ENCODE data around the gene TIMM13. TPM values are rescaled to one million over a fixed set of nuclear protein-coding genes. Genes with fewer than 3 reads are reported as not detected.
A peak's percentile ranks its signal among the peaks of the same experiment; 100 is the strongest.

TIMM13 gene
- total RNA-seq, 4 donors from 2014 or later, result 46.2 to 65.7 (median 53.8) TPM

DNA sequence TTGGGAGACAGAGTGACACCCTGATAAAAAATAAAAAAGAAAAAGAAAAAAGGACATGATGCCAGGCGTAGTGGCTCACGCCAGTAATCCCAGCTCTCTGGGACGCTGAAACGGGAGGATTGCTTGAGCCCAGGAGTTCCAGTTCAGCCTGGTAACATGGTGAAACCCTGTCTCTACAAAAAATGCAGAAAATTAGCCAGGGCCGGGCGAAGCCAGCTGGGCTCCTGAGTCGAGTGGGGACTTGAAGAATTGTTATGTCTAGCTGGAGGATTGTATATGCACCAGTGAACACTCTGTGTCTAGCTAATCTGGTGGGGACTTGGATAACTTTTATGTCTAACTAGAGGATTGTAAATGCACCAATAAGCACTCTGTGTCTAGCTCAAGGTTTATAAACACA lies 35.0 kb downstream of the TIMM13 start:
- intact Hi-C loops (cut with DNase I), result loop anchor here (10.0 kb wide), 2 partner anchors 108 to 238 kb away; partner anchors contain the start of genes AP3D1 and PEAK3
- no peaks in the 10 kb centered on the region for H3K9me3 ChIP-seq
- WGBS, 2 donors, result 52 to 64% methylated on average over 7 of the region's 7 CpGs
- no peaks in the 10 kb centered on the region for H3K36me3 ChIP-seq
- no peak overlapping the region for H3K4me3 ChIP-seq
- TF ChIP-seq POLR2A (IDR thresholded peaks at IDR 0.05), result no peak
- TF ChIP-seq, protein P1, sequence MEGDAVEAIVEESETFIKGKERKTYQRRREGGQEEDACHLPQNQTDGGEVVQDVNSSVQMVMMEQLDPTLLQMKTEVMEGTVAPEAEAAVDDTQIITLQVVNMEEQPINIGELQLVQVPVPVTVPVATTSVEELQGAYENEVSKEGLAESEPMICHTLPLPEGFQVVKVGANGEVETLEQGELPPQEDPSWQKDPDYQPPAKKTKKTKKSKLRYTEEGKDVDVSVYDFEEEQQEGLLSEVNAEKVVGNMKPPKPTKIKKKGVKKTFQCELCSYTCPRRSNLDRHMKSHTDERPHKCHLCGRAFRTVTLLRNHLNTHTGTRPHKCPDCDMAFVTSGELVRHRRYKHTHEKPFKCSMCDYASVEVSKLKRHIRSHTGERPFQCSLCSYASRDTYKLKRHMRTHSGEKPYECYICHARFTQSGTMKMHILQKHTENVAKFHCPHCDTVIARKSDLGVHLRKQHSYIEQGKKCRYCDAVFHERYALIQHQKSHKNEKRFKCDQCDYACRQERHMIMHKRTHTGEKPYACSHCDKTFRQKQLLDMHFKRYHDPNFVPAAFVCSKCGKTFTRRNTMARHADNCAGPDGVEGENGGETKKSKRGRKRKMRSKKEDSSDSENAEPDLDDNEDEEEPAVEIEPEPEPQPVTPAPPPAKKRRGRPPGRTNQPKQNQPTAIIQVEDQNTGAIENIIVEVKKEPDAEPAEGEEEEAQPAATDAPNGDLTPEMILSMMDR (IDR thresholded peaks at IDR 0.05), result no peak
- H3K27ac ChIP-seq, result no peak overlapping the region
- no peaks in the 10 kb centered on the region for H3K4me1 ChIP-seq
- H3K27me3 ChIP-seq, result peaks cover 0 to 45% (median 0%) of the 10 kb centered on the region in 4 donors
- no peak for DNase-seq

GRCh38 chr19:2391118-2391725 lies 36.2 kb downstream of the TIMM13 start:
- no peak overlapping the region for H3K4me3 ChIP-seq
- H3K27me3 ChIP-seq, result peaks cover 0 to 37% (median 0%) of the 10 kb centered on the region in 4 donors
- TF ChIP-seq, protein P1 (IDR thresholded peaks at IDR 0.05), result peak; percentile 46 to 84 (median 74)
- TF ChIP-seq POLR2A (IDR thresholded peaks at IDR 0.05), result no peak
- 4 to 10% methylated on average over 10 of the region's 10 CpGs for WGBS, 2 donors
- DNase-seq, result no peak
- no peaks in the 10 kb centered on the region for H3K9me3 ChIP-seq
- H3K27ac ChIP-seq, result no peak overlapping the region
- H3K36me3 ChIP-seq, result no peaks in the 10 kb centered on the region
- intact Hi-C loops (cut with DNase I), result loop anchor here (10.0 kb wide), 2 partner anchors 106 to 236 kb away; partner anchors contain the start of genes AP3D1 and PEAK3
- no peaks in the 10 kb centered on the region for H3K4me1 ChIP-seq

DNA sequence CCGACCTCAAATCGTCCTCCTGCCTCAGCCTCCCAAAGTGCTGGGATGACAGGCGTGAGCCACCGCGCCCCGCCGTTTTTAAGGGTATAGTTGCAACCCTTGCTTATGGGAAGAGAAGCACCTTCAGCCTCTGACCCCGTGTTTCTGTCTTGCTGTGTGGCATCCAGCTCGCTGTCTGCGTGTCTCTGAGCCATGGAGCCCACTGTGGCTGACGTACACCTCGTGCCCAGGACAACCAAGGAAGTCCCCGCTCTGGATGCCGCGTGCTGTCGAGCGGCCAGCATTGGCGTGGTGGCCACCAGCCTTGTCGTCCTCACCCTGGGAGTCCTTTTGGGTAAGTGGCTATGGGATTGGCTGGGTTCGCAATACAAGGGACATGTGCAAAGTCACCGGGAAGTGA lies 37.8 kb downstream of the TIMM13 start:
- TF ChIP-seq POLR2A (IDR thresholded peaks at IDR 0.05), result no peak
- TF ChIP-seq, protein P1 (IDR thresholded peaks at IDR 0.05), result no peak
- Histone ChIP-seq H3K36me3 (no peaks in the 10 kb centered on the region), H3K27ac (no peak overlapping the region), H3K9me3 (no peaks in the 10 kb centered on the region), H3K4me1 (peaks cover 0 to 11% (median 0%) of the 10 kb centered on the region in 3 donors), H3K27me3 (peaks cover 0 to 28% (median 0%) of the 10 kb centered on the region in 4 donors), H3K4me3 (no peak overlapping the region)
- intact Hi-C loops (cut with DNase I), result no loop called here
- no peak for DNase-seq
- WGBS, 2 donors, result 90% methylated on average over 14 of the region's 21 CpGs; no CpG with 5 or more reads in 1 of the 2 donors

DNA sequence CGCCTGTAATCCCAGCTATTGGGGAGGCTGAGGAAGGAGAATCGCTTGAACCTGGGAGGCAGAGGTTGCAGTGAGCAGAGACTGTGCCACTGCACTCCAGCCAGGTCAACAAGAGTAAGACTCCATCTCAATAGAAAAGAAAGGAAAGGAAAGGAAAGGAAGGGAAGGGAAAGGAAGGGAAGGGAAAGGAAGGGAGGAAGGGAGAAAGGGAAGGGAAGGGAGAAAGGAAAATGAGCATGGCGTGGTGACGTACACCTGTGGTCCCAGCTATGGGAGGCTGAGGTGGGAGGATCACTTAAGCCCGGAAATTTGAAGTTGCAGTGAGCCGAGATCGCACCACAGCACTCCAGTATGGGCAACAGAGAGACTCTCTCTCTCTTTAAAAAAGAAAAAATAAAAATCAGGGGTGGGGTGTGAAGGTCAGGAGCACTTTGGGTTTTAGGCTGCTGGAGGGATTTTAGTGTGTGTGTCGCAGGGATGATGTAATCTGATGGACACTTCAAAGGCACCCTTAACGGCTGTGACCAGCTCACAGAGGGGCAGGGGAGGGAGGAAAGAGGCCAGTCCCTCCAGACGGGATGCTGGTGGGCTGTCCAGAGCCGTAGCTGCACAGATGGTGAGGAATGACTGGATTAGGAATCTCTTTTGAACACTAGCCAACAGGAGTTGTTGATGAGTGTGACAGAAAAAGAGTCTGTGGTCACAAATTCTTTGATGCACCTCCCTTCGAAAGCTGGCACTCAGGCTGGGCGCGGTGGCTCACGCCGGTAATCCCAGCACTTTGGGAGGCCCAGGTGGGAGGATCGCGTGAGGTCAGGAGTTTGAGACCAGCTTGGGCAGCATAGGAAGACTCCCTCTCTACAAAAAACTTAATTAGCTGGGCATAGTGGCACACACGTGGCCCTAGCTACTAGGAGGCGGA lies 39.8 kb downstream of the TIMM13 start:
- H3K9me3 ChIP-seq, result no peaks in the 10 kb centered on the region
- H3K4me1 ChIP-seq, result peaks cover 0 to 11% (median 0%) of the 10 kb centered on the region in 3 donors
- intact Hi-C loops (cut with DNase I), result no loop called here
- TF ChIP-seq, protein P1 (IDR thresholded peaks at IDR 0.05), result no peak
- no peak for TF ChIP-seq POLR2A (IDR thresholded peaks at IDR 0.05)
- peaks cover 0 to 28% (median 0%) of the 10 kb centered on the region in 4 donors for H3K27me3 ChIP-seq
- no peaks in the 10 kb centered on the region for H3K36me3 ChIP-seq
- no peak overlapping the region for H3K4me3 ChIP-seq
- WGBS, 2 donors, result 70 to 75% methylated on average over 15 to 20 of the region's 20 CpGs
- no peak for DNase-seq
- no peak overlapping the region for H3K27ac ChIP-seq
